Measurements from ENCODE around the gene SMIM10L2A.
"Not testable (repeated sequence)": the region's sequence is repeated elsewhere in the genome, so short reads cannot be mapped to it uniquely, and the experiment has no call there.

SMIM10L2A gene

DNA sequence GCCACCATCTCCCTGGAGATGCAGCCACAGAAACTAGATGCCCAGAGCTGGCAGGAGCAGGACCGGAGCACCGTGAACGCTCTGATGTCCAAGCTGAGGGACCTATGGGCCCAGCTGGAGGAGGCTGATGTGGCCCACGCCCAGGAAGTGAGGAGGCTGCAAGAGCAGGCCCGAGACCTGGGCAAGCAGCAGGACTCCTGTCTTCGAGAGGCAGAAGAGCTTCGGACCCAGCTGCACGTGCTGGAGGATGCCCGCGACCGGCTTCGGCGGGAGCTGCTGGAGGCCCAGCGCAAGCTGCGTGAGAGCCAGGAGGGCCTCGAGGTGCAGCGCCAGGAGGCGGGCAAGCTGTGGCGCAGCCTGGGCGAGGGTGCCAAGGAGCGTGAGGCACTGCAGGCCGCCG, 14.2 kb downstream of the SMIM10L2A start:
- H3K36me3 ChIP-seq (ENCODE audit: control insufficient read depth, insufficient read depth, low read length, severe bottlenecking): no peaks in the 10 kb centered on the region
- no peaks in the 10 kb centered on the region for H3K4me1 ChIP-seq (ENCODE audit: control insufficient read depth, insufficient read depth, low read length)
- no peak overlapping the region for H3K4me3 ChIP-seq (ENCODE audit: low read length)
- no peak for DNase-seq (ENCODE audit: low read depth)
- peaks cover 13% of the 10 kb centered on the region for H3K27me3 ChIP-seq (replicated peaks; ENCODE audit: control insufficient read depth, insufficient read depth, low read length)
- no peak overlapping the region for H3K9ac ChIP-seq (ENCODE audit: low read length)
- H3K9me3 ChIP-seq (ENCODE audit: control insufficient read depth, low read length): no peaks in the 10 kb centered on the region

GRCh38 chrX:135436456-135436855, 14.7 kb downstream of the SMIM10L2A start:
- Histone ChIP-seq H3K9me3 (ENCODE audit: control insufficient read depth, low read length) (no peaks in the 10 kb centered on the region), H3K36me3 (ENCODE audit: control insufficient read depth, insufficient read depth, low read length, severe bottlenecking) (no peaks in the 10 kb centered on the region), H3K27me3 (replicated peaks; ENCODE audit: control insufficient read depth, insufficient read depth, low read length) (peaks cover 13% of the 10 kb centered on the region), H3K4me3 (ENCODE audit: low read length) (no peak overlapping the region), H3K4me1 (ENCODE audit: control insufficient read depth, insufficient read depth, low read length) (no peaks in the 10 kb centered on the region), H3K9ac (ENCODE audit: low read length) (no peak overlapping the region)
- no peak for DNase-seq (ENCODE audit: low read depth)

DNA sequence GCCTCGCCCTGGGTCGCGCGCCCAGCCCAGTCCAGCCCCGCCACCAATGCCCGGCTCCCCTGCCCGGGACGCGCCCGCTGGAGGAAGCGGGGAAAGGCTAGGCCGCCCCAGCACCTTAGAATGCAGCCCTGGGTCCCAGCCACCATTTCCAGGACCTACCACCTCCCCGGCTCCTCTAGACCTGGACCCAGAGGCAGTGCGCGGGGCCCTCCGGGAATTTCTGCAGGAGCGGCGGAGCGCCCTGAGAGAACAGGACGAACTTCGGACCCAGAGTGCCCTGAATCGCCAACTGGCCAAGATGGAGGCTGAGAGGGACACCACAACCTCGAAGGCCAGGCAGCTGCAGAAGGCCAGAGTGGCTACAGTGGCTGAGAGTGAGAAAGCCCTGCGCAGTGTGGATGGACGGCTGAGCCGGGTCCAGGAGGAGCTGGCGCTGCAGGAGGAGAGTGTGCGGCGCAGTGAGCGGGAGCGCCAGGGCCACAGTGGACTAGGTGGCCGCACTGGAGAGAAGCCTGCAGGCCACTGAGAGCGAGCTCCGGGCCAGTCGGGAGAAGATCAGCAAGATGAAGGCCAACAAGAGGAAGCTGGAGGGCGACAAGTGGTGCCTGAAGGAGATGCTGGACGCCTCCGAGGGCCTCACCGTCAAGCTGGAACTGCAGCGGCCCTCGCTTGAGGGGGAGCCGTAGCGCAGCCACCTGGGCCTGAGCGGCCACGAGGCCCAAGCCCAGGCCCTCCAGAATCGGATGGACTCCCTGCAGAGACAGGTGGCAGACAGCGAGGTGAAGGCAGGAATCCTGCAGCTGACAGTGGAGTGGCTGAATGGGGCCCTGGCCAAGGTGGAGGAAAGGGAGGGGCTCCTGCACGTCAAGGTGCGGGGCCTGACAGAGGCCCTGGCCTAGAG, 15.5 kb downstream of the SMIM10L2A start:
- no peak overlapping the region for H3K4me3 ChIP-seq (ENCODE audit: low read length)

GRCh38 chrX:135437867-135438733, 16.4 kb downstream of the SMIM10L2A start:
- Histone ChIP-seq H3K36me3 (ENCODE audit: control insufficient read depth, insufficient read depth, low read length, severe bottlenecking) (no peaks in the 10 kb centered on the region), H3K4me1 (ENCODE audit: control insufficient read depth, insufficient read depth, low read length) (no peaks in the 10 kb centered on the region), H3K9me3 (ENCODE audit: control insufficient read depth, low read length) (no peaks in the 10 kb centered on the region), H3K9ac (ENCODE audit: low read length) (no peak overlapping the region), H3K27me3 (replicated peaks; ENCODE audit: control insufficient read depth, insufficient read depth, low read length) (peaks cover 10% of the 10 kb centered on the region), H3K4me3 (ENCODE audit: low read length) (no peak overlapping the region)
- no peak for DNase-seq (ENCODE audit: low read depth)

More for the DNA sequence above, 15.5 kb downstream of the SMIM10L2A start:
- Histone ChIP-seq H3K36me3 (ENCODE audit: control insufficient read depth, insufficient read depth, low read length, severe bottlenecking) (no peaks in the 10 kb centered on the region), H3K9me3 (ENCODE audit: control insufficient read depth, low read length) (no peaks in the 10 kb centered on the region), H3K27me3 (replicated peaks; ENCODE audit: control insufficient read depth, insufficient read depth, low read length) (peaks cover 10% of the 10 kb centered on the region), H3K4me1 (ENCODE audit: control insufficient read depth, insufficient read depth, low read length) (no peaks in the 10 kb centered on the region), H3K9ac (ENCODE audit: low read length) (no peak overlapping the region)
- DNase-seq (ENCODE audit: low read depth): no peak

GRCh38 chrX:135438734-135439043, 16.9 kb downstream of the SMIM10L2A start:
- H3K9me3 ChIP-seq (ENCODE audit: control insufficient read depth, low read length): no peaks in the 10 kb centered on the region
- no peak for DNase-seq (ENCODE audit: low read depth)
- no peak overlapping the region for H3K4me3 ChIP-seq (ENCODE audit: low read length)
- H3K27me3 ChIP-seq (replicated peaks; ENCODE audit: control insufficient read depth, insufficient read depth, low read length): peaks cover 10% of the 10 kb centered on the region
- H3K36me3 ChIP-seq (ENCODE audit: control insufficient read depth, insufficient read depth, low read length, severe bottlenecking): no peaks in the 10 kb centered on the region
- H3K4me1 ChIP-seq (ENCODE audit: control insufficient read depth, insufficient read depth, low read length): no peaks in the 10 kb centered on the region
- no peak overlapping the region for H3K9ac ChIP-seq (ENCODE audit: low read length)

DNA sequence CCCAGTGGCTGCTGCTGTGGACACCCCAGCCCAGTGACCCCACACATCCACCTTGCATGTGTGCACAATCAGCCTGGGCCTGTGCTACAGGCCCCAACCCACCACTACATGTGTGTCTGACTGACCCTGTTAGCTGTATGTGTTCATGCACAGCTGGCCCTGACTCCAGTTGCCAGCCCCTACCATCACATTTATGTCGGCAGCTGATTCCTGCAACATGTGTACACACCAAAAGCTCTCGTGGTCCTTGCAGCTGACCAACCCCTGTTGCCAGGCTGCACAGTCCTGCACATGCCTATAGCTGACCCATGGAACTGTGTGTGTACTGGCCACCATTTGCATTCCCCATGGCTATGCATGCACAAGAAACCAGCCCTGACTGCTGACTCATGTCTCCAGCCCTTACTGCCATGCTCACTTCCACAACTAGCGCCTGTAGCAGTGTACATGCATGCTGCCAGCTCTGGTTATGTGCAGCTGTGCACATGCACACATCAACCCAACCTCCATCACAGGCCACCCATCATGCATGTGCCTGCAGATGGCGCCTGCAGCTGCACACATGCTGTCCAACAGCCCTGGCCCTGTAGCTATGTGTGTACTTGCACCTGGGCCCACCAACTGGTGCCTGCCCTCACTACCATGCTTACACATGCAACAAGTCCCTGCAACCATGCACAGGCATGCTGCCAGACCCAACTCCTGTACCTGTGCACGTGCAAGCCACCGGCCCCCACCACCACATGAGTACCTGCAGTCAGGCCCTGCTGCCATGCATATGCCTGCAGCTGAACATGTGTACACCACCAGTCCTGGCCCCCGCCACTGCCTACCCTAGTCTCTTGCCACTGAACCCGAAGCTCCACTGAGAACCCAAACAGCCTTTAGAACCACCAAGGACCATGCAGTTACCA, 28.1 kb downstream of the SMIM10L2A start:
- Histone ChIP-seq H3K9me3 (ENCODE audit: control insufficient read depth, low read length) (no peaks in the 10 kb centered on the region), H3K36me3 (ENCODE audit: control insufficient read depth, insufficient read depth, low read length, severe bottlenecking) (no peaks in the 10 kb centered on the region), H3K9ac (ENCODE audit: low read length) (no peak overlapping the region), H3K4me1 (ENCODE audit: control insufficient read depth, insufficient read depth, low read length) (no peaks in the 10 kb centered on the region), H3K4me3 (ENCODE audit: low read length) (no peak overlapping the region), H3K27me3 (replicated peaks; ENCODE audit: control insufficient read depth, insufficient read depth, low read length) (peaks cover 31% of the 10 kb centered on the region)
- DNase-seq (ENCODE audit: low read depth): no peak

GRCh38 chrX:135453381-135453780, 31.6 kb downstream of the SMIM10L2A start:
- H3K36me3 ChIP-seq (ENCODE audit: control insufficient read depth, insufficient read depth, low read length, severe bottlenecking): no peaks in the 10 kb centered on the region
- no peaks in the 10 kb centered on the region for H3K4me1 ChIP-seq (ENCODE audit: control insufficient read depth, insufficient read depth, low read length)
- peaks cover 21% of the 10 kb centered on the region for H3K9me3 ChIP-seq (ENCODE audit: control insufficient read depth, low read length)
- H3K27me3 ChIP-seq (replicated peaks; ENCODE audit: control insufficient read depth, insufficient read depth, low read length): peaks cover 22% of the 10 kb centered on the region
- no peak overlapping the region for H3K9ac ChIP-seq (ENCODE audit: low read length)
- H3K4me3 ChIP-seq (ENCODE audit: low read length): no peak overlapping the region
- no peak for DNase-seq (ENCODE audit: low read depth)

DNA sequence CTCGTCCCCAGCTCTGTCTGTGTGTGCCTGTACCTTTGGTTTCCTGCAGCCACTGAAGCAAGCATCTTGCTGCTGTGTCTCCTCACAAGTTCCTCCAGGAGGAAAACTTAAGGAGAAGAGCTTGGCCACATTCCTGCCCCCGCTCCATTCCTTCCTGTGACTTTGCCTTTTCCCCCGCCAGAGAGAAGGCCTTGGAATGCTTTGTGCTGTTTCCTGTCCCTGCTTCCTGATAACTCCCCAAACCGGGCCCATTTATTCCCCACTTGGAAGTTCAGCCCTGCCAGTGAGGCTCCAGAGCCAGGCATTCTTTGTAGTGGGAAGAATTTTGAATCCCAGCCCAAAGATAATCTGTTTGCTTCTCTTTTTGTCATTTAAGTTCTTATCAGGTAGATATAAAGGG, 33.1 kb downstream of the SMIM10L2A start:
- H3K4me3 ChIP-seq (ENCODE audit: low read length): no peak overlapping the region
- peaks cover 25% of the 10 kb centered on the region for H3K9me3 ChIP-seq (ENCODE audit: control insufficient read depth, low read length)
- peaks cover 16% of the 10 kb centered on the region for H3K27me3 ChIP-seq (replicated peaks; ENCODE audit: control insufficient read depth, insufficient read depth, low read length)
- DNase-seq (ENCODE audit: low read depth): no peak
- H3K4me1 ChIP-seq (ENCODE audit: control insufficient read depth, insufficient read depth, low read length): no peaks in the 10 kb centered on the region
- H3K9ac ChIP-seq (ENCODE audit: low read length): no peak overlapping the region
- H3K36me3 ChIP-seq (ENCODE audit: control insufficient read depth, insufficient read depth, low read length, severe bottlenecking): no peaks in the 10 kb centered on the region

DNA sequence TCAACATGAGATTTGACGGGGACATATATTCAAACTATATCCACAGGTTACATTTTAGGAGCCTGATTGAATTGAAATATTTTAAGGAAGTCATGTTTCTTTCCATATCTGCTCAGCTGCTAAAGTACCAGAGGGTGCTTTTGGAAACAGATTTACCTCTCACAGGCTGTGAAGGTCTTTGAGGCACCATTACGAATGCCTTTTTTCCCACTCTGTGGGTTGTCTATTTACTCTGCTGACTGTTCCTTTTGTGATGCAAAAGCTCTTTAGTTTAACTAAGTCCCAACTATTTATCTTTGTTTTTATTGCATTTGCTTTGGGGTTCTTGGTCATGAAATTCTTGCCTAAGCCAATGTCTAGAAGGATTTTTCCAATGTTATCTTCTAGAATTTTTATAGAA, 40.0 kb downstream of the SMIM10L2A start:
- not testable (repeated sequence) for H3K36me3 ChIP-seq (ENCODE audit: control insufficient read depth, insufficient read depth, low read length, severe bottlenecking); H3K9ac ChIP-seq (ENCODE audit: low read length); DNase-seq (ENCODE audit: low read depth); H3K4me3 ChIP-seq (ENCODE audit: low read length); H3K4me1 ChIP-seq (ENCODE audit: control insufficient read depth, insufficient read depth, low read length)
- H3K27me3 ChIP-seq (replicated peaks; ENCODE audit: control insufficient read depth, insufficient read depth, low read length): peaks cover 20% of the 10 kb centered on the region
- H3K9me3 ChIP-seq (ENCODE audit: control insufficient read depth, low read length): peaks cover 21% of the 10 kb centered on the region

DNA sequence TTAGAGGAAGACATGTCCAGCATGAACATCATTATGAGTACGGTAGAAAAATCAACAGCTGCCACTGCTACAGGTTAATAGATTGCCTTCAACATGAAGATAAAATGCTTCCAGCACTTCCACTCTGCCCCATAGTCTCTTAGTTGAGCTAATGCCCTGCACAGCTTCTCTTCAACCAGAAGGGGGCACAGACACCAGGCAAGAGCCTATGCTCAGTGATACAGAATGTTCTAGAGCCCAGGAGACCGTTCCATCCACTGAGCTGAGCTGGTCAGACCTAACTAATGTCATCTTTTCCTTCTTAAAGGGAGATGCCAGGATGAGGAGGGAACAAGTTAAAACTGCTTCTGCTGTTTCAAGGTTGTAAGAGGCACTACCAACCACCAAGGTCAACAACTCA, 42.2 kb downstream of the SMIM10L2A start:
- H3K4me1 ChIP-seq (ENCODE audit: control insufficient read depth, insufficient read depth, low read length): no peaks in the 10 kb centered on the region
- no peak overlapping the region for H3K4me3 ChIP-seq (ENCODE audit: low read length)
- peaks cover 21% of the 10 kb centered on the region for H3K27me3 ChIP-seq (replicated peaks; ENCODE audit: control insufficient read depth, insufficient read depth, low read length)
- no peak overlapping the region for H3K9ac ChIP-seq (ENCODE audit: low read length)
- H3K9me3 ChIP-seq (ENCODE audit: control insufficient read depth, low read length): no peaks in the 10 kb centered on the region
- DNase-seq (ENCODE audit: low read depth): no peak
- no peaks in the 10 kb centered on the region for H3K36me3 ChIP-seq (ENCODE audit: control insufficient read depth, insufficient read depth, low read length, severe bottlenecking)

DNA sequence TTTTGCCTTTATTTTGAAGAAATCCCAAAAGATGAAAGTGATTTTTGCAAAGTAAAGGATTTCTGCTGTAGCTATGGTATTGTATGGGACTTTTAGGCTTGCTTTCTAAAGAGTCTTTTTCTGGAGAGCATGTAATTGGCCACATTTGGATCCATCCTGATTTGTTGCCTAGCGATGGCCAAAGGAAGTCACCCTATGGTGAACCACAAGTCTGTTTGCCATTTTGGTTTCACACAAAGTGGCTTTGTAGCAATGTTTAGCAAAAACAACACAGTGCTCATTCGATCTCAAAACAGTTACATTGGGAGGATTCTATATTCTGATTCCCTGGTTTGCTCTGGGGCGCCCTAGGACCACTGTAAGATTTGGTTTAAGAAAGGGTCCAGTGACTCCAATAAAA, 54.6 kb downstream of the SMIM10L2A start:
- peaks cover 40% of the 10 kb centered on the region for H3K27me3 ChIP-seq (replicated peaks; ENCODE audit: control insufficient read depth, insufficient read depth, low read length)
- H3K9ac ChIP-seq (ENCODE audit: low read length): no peak overlapping the region
- H3K36me3 ChIP-seq (ENCODE audit: control insufficient read depth, insufficient read depth, low read length, severe bottlenecking): no peaks in the 10 kb centered on the region
- no peaks in the 10 kb centered on the region for H3K9me3 ChIP-seq (ENCODE audit: control insufficient read depth, low read length)
- no peak for DNase-seq (ENCODE audit: low read depth)
- no peaks in the 10 kb centered on the region for H3K4me1 ChIP-seq (ENCODE audit: control insufficient read depth, insufficient read depth, low read length)
- H3K4me3 ChIP-seq (ENCODE audit: low read length): no peak overlapping the region
